Measurements from ENCODE around the gene PRDX5. TPM values are rescaled to one million over a fixed set of nuclear protein-coding genes. Genes with fewer than 3 reads are reported as not detected.

The PRDX5 gene
- total and polyA plus RNA-seq, 2 donors: 222 to 286 TPM

GRCh38 chr11:64278576-64279190, 39.2 kb upstream of the PRDX5 start:
- Histone ChIP-seq H3K27ac (ENCODE audit: low read depth in 1 of 2, low read length in 1 of 2) (no peak overlapping the region), H3K9me3 (ENCODE audit: control insufficient read depth in 2 of 2, insufficient read depth in 1 of 2, low read length in 1 of 2) (peaks cover 0 to 1% of the 10 kb centered on the region in 2 donors), H3K4me3 (ENCODE audit: low read length in 2 of 2) (no peak overlapping the region), H3K4me1 (ENCODE audit: control insufficient read depth in 2 of 2, insufficient read depth in 2 of 2, low read length in 2 of 2) (peaks cover 2 to 6% of the 10 kb centered on the region in 2 donors), H3K27me3 (ENCODE audit: control insufficient read depth in 2 of 2, insufficient read depth in 1 of 2, low read length in 1 of 2) (no peaks in the 10 kb centered on the region), H3K36me3 (ENCODE audit: control insufficient read depth in 2 of 2, insufficient read depth in 2 of 2, low read length in 1 of 2) (peaks cover 40 to 44% of the 10 kb centered on the region in 2 donors)
- 95% methylated on average over 8 of the region's 8 CpGs for WGBS
- DNase-seq (ENCODE audit: low read depth in 6 of 9, low spot score in 9 of 9): no peak

DNA sequence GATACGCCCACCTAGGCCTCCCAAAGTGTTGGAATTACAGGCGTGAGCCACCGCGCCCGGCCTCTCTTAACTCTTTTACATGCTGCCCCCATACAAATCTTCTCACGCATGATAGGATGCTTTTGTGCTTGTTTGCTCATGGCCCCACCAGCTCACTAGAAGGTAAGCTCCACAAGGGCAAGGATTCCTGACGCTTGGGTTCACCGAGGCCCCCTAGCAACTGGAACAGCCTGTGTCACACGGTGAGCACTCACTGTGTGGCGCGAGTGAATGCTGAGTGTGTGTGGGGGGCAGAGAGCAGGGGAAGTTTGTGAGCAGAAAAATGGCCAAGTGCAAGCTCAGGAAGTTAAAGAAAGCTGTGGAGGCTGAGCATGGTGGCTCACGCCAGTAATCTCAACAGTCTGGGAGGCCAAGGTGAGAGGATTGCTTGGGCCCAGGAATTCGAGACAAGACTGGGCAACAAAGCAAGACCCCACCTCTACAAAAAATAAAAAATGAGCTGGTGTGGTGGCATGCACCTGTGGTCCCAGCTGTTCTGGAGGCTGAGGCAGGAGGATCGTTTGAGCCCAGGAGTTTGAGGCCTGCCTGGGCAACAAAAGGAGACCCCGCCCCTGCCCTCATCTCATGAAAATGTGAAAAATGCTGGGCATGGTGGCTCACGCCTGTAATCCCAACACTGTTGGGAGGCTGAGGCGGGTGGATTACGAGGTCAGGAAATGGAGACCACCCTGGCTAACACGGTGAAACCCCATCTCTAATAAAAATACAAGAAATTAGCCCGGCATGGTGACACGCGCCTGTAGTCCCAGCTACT, 35.8 kb upstream of the PRDX5 start:
- Histone ChIP-seq H3K36me3 (ENCODE audit: control insufficient read depth in 2 of 2, insufficient read depth in 2 of 2, low read length in 1 of 2) (peaks cover 27 to 34% of the 10 kb centered on the region in 2 donors), H3K4me1 (ENCODE audit: control insufficient read depth in 2 of 2, insufficient read depth in 2 of 2, low read length in 2 of 2) (peaks cover 14 to 24% of the 10 kb centered on the region in 2 donors), H3K4me3 (ENCODE audit: low read length in 2 of 2) (no peak overlapping the region), H3K9me3 (ENCODE audit: control insufficient read depth in 2 of 2, insufficient read depth in 1 of 2, low read length in 1 of 2) (peaks cover 0 to 7% of the 10 kb centered on the region in 2 donors), H3K27me3 (ENCODE audit: control insufficient read depth in 2 of 2, insufficient read depth in 1 of 2, low read length in 1 of 2) (no peaks in the 10 kb centered on the region), H3K27ac (ENCODE audit: low read depth in 1 of 2, low read length in 1 of 2) (no peak overlapping the region)
- 98% methylated on average over 22 of the region's 22 CpGs for WGBS
- DNase-seq (ENCODE audit: low read depth in 6 of 9, low spot score in 9 of 9): no peak

- H3K27me3 ChIP-seq (ENCODE audit: control insufficient read depth in 2 of 2, insufficient read depth in 1 of 2, low read length in 1 of 2): no peaks in the 10 kb centered on the region
- WGBS: 98% methylated on average over 3 of the region's 3 CpGs
- peaks cover 14 to 24% of the 10 kb centered on the region in 2 donors for H3K4me1 ChIP-seq (ENCODE audit: control insufficient read depth in 2 of 2, insufficient read depth in 2 of 2, low read length in 2 of 2)
- no peak overlapping the region for H3K27ac ChIP-seq (ENCODE audit: low read depth in 1 of 2, low read length in 1 of 2)
- no peak overlapping the region for H3K4me3 ChIP-seq (ENCODE audit: low read length in 2 of 2)
- DNase-seq (ENCODE audit: low read depth in 6 of 9, low spot score in 9 of 9): no peak
- peaks cover 0 to 7% of the 10 kb centered on the region in 2 donors for H3K9me3 ChIP-seq (ENCODE audit: control insufficient read depth in 2 of 2, insufficient read depth in 1 of 2, low read length in 1 of 2)
- peaks cover 25 to 29% of the 10 kb centered on the region in 2 donors for H3K36me3 ChIP-seq (ENCODE audit: control insufficient read depth in 2 of 2, insufficient read depth in 2 of 2, low read length in 1 of 2)
Observed at GRCh38 chr11:64283092-64283491, 34.8 kb upstream of the PRDX5 start.

DNA sequence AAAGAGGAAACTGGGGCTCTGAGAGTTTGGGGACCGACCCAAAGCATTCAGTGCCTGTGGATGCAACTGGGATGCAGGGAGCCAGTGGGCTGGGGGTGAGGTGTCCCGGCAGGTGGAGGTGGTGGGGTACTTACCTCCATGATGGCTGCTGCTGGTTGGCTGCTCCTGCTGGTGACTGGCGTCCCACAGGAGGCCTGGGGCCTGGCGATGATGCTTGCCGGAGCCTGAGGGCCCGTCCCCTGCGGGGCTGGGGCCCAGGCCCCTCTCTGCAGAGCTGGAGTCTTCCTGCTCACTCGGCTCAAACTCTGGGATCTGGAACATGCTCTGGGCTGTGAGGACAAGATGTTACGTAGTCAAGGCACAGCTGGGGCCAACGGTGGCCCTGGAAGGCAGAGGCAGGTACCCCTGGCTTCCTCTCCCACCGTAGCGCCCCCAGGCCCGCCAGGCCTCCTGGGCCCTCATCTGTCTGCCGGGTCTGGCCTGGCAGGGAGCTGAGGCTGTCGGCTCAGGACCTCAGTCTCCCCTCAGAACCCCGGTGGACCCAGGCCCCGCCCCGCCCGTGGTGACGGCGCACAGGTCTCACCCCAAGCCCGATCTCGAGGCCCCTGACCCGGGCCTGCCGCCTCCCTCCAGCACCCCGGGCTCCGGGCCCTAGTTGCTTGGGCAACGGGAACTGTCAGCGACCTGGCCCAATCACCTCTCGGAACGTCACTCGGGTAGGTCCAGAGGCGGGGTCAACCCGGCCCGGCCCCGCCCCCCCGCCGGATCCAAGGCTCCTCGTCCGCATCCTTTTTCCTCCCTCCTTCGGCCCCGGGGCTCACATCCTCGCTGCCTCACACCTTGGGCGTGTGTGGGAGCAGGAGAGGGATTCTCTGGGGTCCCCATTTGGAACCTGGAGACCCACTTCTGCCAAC, 33.6 kb upstream of the PRDX5 start, which contains the start of gene BAD:
TSS of gene BAD (minus strand) at position 618 of the 914 bp plus-strand sequence. CDS start at position 321, 297 bp downstream.
- Histone ChIP-seq H3K9me3 (ENCODE audit: control insufficient read depth in 2 of 2, insufficient read depth in 1 of 2, low read length in 1 of 2) (peaks cover 0 to 7% of the 10 kb centered on the region in 2 donors), H3K4me1 (ENCODE audit: control insufficient read depth in 2 of 2, insufficient read depth in 2 of 2, low read length in 2 of 2) (peaks cover 14 to 24% of the 10 kb centered on the region in 2 donors), H3K27me3 (ENCODE audit: control insufficient read depth in 2 of 2, insufficient read depth in 1 of 2, low read length in 1 of 2) (peaks cover 0 to 5% of the 10 kb centered on the region in 2 donors), H3K27ac (ENCODE audit: low read depth in 1 of 2, low read length in 1 of 2) (peak within 1 kb of the TSS; percentile 81 to 96), H3K4me3 (ENCODE audit: low read length in 2 of 2) (peak within 1 kb of the TSS; percentile 69 to 73), H3K36me3 (ENCODE audit: control insufficient read depth in 2 of 2, insufficient read depth in 2 of 2, low read length in 1 of 2) (peaks cover 16 to 21% of the 10 kb centered on the region in 2 donors)
- peak; percentile 78 to 95 (median 87) for DNase-seq (ENCODE audit: low read depth in 6 of 9, low spot score in 9 of 9)
- WGBS: 6% methylated on average over 44 of the region's 44 CpGs

DNA sequence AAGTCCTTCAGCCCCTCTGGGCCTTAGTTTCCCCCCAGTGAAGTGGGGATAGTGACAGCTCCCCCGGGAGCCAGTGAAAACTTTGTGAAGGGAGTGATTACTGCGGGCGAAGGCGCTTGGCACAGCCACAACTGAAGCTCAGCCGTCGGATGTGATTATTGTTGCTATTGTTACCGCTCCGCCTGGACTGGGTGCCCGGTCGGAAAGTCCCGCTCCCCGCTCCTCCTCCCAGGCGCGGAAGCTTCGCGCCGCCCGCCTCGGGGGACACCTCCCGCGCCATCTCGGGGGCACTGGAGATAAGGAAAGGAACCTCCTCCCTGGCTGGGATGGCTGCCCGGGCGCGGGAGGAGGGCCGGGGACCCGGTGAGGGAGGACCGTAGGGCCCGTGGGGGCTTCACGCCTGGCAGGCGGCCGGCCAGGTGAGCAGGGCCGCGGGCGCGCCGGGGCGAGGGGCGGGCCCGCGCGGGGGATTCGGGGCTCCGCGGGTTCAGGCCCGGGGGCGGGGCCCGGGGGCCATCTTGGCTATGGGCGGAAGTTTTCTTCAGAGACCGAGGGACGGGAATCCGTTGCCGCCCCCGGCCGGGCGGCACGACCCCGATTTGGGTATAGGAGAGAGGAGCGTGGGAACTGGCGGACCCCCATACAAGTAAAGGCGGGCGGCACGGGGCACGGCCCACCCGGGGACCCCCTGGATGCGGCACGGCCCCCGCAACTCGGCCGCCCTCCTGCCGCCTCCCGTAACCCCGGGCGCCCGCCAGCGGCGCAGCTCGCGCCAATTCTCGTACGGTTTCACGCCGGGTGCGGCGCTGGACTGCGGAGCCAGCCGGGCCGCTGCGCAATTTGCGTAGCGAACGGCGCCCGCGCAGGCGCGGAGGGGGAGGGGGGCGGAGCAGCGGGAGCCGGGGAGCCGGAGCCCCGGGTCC, 32.7 kb upstream of the PRDX5 start, which contains the start of gene GPR137:
TSS of gene GPR137 (plus strand) at position 887 of the 923 bp plus-strand sequence. CDS start 677 bp downstream, outside the sequence.
- H3K9me3 ChIP-seq (ENCODE audit: control insufficient read depth in 2 of 2, insufficient read depth in 1 of 2, low read length in 1 of 2): peaks cover 0 to 7% of the 10 kb centered on the region in 2 donors
- peaks cover 5 to 15% of the 10 kb centered on the region in 2 donors for H3K27me3 ChIP-seq (ENCODE audit: control insufficient read depth in 2 of 2, insufficient read depth in 1 of 2, low read length in 1 of 2)
- peaks cover 14 to 24% of the 10 kb centered on the region in 2 donors for H3K4me1 ChIP-seq (ENCODE audit: control insufficient read depth in 2 of 2, insufficient read depth in 2 of 2, low read length in 2 of 2)
- peak; percentile 67 to 96 (median 89) for DNase-seq (ENCODE audit: low read depth in 6 of 9, low spot score in 9 of 9)
- peaks cover 16 to 21% of the 10 kb centered on the region in 2 donors for H3K36me3 ChIP-seq (ENCODE audit: control insufficient read depth in 2 of 2, insufficient read depth in 2 of 2, low read length in 1 of 2)
- peak within 1 kb of the TSS; percentile 81 to 96 for H3K27ac ChIP-seq (ENCODE audit: low read depth in 1 of 2, low read length in 1 of 2)
- peak within 1 kb of the TSS; percentile 69 to 73 for H3K4me3 ChIP-seq (ENCODE audit: low read length in 2 of 2)
- WGBS: under 1% methylated on average over 102 of the region's 102 CpGs

- Histone ChIP-seq H3K36me3 (ENCODE audit: control insufficient read depth in 2 of 2, insufficient read depth in 2 of 2, low read length in 1 of 2) (peaks cover 14 to 19% of the 10 kb centered on the region in 2 donors), H3K4me1 (ENCODE audit: control insufficient read depth in 2 of 2, insufficient read depth in 2 of 2, low read length in 2 of 2) (peaks cover 14 to 24% of the 10 kb centered on the region in 2 donors), H3K27ac (ENCODE audit: low read depth in 1 of 2, low read length in 1 of 2) (peak overlapping the region in 1 of 2 donors; percentile 81), H3K9me3 (ENCODE audit: control insufficient read depth in 2 of 2, insufficient read depth in 1 of 2, low read length in 1 of 2) (peaks cover 0 to 12% of the 10 kb centered on the region in 2 donors), H3K4me3 (ENCODE audit: low read length in 2 of 2) (peak overlapping the region; percentile 69 to 73), H3K27me3 (ENCODE audit: control insufficient read depth in 2 of 2, insufficient read depth in 1 of 2, low read length in 1 of 2) (peaks cover 15 to 24% of the 10 kb centered on the region in 2 donors)
- 31% methylated on average over 40 of the region's 40 CpGs for WGBS
- peak in 2 of 9 donors; percentile 39 to 51 for DNase-seq (ENCODE audit: low read depth in 6 of 9, low spot score in 9 of 9)
Observed at GRCh38 chr11:64285885-64286800, 31.8 kb upstream of the PRDX5 start.

DNA sequence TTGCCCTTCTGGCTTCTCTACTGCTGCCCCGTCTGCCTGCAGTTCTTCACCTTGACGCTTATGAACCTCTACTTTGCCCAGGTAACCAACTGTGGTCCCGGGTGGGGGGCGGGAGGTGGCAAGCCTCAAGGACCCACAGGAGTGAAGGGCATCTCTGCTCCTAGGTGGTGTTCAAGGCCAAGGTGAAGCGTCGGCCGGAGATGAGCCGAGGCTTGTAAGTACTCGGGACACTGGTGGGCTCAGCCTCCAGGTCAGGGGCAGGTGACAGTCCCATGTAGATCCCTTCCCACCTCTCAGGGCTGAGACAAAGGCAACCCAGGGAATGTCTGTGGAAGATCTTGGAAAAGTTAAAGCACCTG, 31.1 kb upstream of the PRDX5 start:
- Histone ChIP-seq H3K4me1 (ENCODE audit: control insufficient read depth in 2 of 2, insufficient read depth in 2 of 2, low read length in 2 of 2) (peaks cover 14 to 24% of the 10 kb centered on the region in 2 donors), H3K27me3 (ENCODE audit: control insufficient read depth in 2 of 2, insufficient read depth in 1 of 2, low read length in 1 of 2) (peaks cover 21 to 30% of the 10 kb centered on the region in 2 donors), H3K4me3 (ENCODE audit: low read length in 2 of 2) (no peak overlapping the region), H3K36me3 (ENCODE audit: control insufficient read depth in 2 of 2, insufficient read depth in 2 of 2, low read length in 1 of 2) (peaks cover 10 to 14% of the 10 kb centered on the region in 2 donors), H3K27ac (ENCODE audit: low read depth in 1 of 2, low read length in 1 of 2) (no peak overlapping the region), H3K9me3 (ENCODE audit: control insufficient read depth in 2 of 2, insufficient read depth in 1 of 2, low read length in 1 of 2) (peaks cover 0 to 12% of the 10 kb centered on the region in 2 donors)
- WGBS: 98% methylated on average over 9 of the region's 9 CpGs
- no peak for DNase-seq (ENCODE audit: low read depth in 6 of 9, low spot score in 9 of 9)

All from thymus (tissue), 11 donors.